K562 (cell line): Measurements from ENCODE around the gene TRPM2. TPM values are rescaled to one million over a fixed set of nuclear protein-coding genes. Genes with fewer than 3 reads are reported as not detected.

Source experiments
- ATAC-seq: fragments of 200-7000 bp; cut with Tn5 transposase; 3 replicates; pipeline ENCODE4 v1.9.1; 2020; ENCODE audit warnings: moderate library complexity
- BruUV-seq: library from RNA; stranded (reverse); fragments of 400-500 nt; replicated peaks from 2 replicates; lab custom pipeline; 2021; lab: Mats Ljungman, UMichigan
- CTCF ChIA-PET: fragments of 300-600 bp; formaldehyde crosslinking; extraction: SDS; loops from one replicate; lab custom pipeline; 2021; ENCODE audit warnings: low intra/inter-chr PET ratio; lab: Yijun Ruan, JAX
- POLR2A ChIA-PET: fragments of 300-600, 350-650 bp; sonication (Branson Sonifier 250); formaldehyde crosslinking; extraction: SDS; loops from one replicate; lab custom pipeline; 2021; ENCODE audit warnings: antibody characterized with exemption, inconsistent platforms; lab: Yijun Ruan, JAX
- DNase-seq, 4 experiments: peaks; one replicate each; pipeline versions ENCODE4 v3.0.0 to v3.0.0-alpha.2; 2011 to 2018; ENCODE audit warnings: low spot score in 3 of 4, mixed read lengths in 3 of 4; ENCODE audit errors: extremely low read depth in 1 of 4
- FAIRE-seq: peaks from 2 replicates; lab custom pipeline; 2011; peaks lifted over from hg19 to GRCh38; lab: Jason Lieb, UNC
- H2AFZ ChIP-seq: 2 replicates; pipeline ENCODE4 v1.6.0; 2011; ENCODE audit warnings: low read depth, low read length, control low read depth, inconsistent platforms
- H3K27ac ChIP-seq: fragments of 200-600 bp; 3 replicates; pipeline ENCODE4 v1.8.0; 2011; ENCODE audit warnings: low read depth, mild to moderate bottlenecking, control low read depth, inconsistent platforms, low read length, moderate library complexity, mixed read lengths; ENCODE audit errors: extremely low read depth
- H3K27me3 ChIP-seq, 2 experiments: fragments of 300-600 bp in 1 of 2; 2 replicates in 1 of 2; 3 replicates in 1 of 2; pipeline versions ENCODE4 v1.6.0 to v1.8.0; 2011; ENCODE audit warnings: inconsistent platforms in 2 of 2, low read length in 2 of 2, mild to moderate bottlenecking in 1 of 2, mixed read lengths in 1 of 2, moderate library complexity in 1 of 2; ENCODE audit not compliant: control insufficient read depth in 2 of 2, insufficient read depth in 2 of 2
- H3K36me3 ChIP-seq: fragments of 300-600 bp; 3 replicates; pipeline ENCODE4 v1.8.0; 2011; ENCODE audit warnings: mild to moderate bottlenecking, low read length, inconsistent platforms; ENCODE audit not compliant: control insufficient read depth, insufficient read depth
- H3K4me1 ChIP-seq, 2 experiments: fragments of 200-600 bp in 1 of 2; replicated peaks in 1 of 2; 2 replicates in 1 of 2; 3 replicates in 1 of 2; pipeline versions ENCODE4 v1.5.1 to v1.8.0; 2011; ENCODE audit warnings: inconsistent platforms in 2 of 2, low read length in 2 of 2, mild to moderate bottlenecking in 1 of 2, mixed read lengths in 1 of 2, moderate library complexity in 1 of 2; ENCODE audit not compliant: control insufficient read depth in 2 of 2, insufficient read depth in 2 of 2
- H3K4me2 ChIP-seq: 2 replicates; pipeline ENCODE4 v1.6.1; 2011; ENCODE audit warnings: low read length, control low read depth, inconsistent platforms, mixed read lengths; ENCODE audit not compliant: insufficient read depth
- H3K4me3 ChIP-seq: fragments of 200-600 bp; sonication (generic), shearing (Covaris generic); 2 replicates; pipeline ENCODE4 v1.5.1; 2016; ENCODE audit warnings: control low read depth, inconsistent platforms
- H3K79me2 ChIP-seq: fragments of 200-600 bp; 3 replicates; pipeline ENCODE4 v1.8.0; 2011; ENCODE audit warnings: low read length, inconsistent platforms; ENCODE audit not compliant: control insufficient read depth, insufficient read depth
- H3K9ac ChIP-seq, 2 experiments: 2 replicates each; pipeline versions ENCODE4 v1.6.0 to v1.6.1; 2011; ENCODE audit warnings: low read depth in 2 of 2, low read length in 2 of 2, control low read depth in 1 of 2, inconsistent platforms in 1 of 2, mild to moderate bottlenecking in 1 of 2, mixed read lengths in 1 of 2; ENCODE audit not compliant: insufficient read depth in 1 of 2
- H3K9me1 ChIP-seq: one replicate; pipeline ENCODE4 v1.6.0; 2011; ENCODE audit warnings: inconsistent platforms, mild to moderate bottlenecking, low read length, moderate library complexity; ENCODE audit not compliant: control insufficient read depth, insufficient read depth
- H3K9me3 ChIP-seq: replicated peaks from 2 replicates; pipeline ENCODE4 v1.5.1; 2011; ENCODE audit warnings: low read depth, low read length, inconsistent platforms; ENCODE audit not compliant: control insufficient read depth, insufficient read depth
- H4K20me1 ChIP-seq: replicated peaks from 2 replicates; pipeline ENCODE4 v1.6.1; 2011; ENCODE audit warnings: low read length, inconsistent platforms, mixed read lengths; ENCODE audit not compliant: control insufficient read depth, insufficient read depth
- ARNT ChIP-seq, 2 experiments: fragments of 450-650 bp; IDR thresholded peaks; 2 replicates each; pipeline ENCODE4 v1.6.1; 2016; ENCODE audit warnings: mild to moderate bottlenecking in 1 of 2
- CEBPG ChIP-seq, 3 experiments: fragments of 200-800 bp in 1 of 3; sonication (Bioruptor generic) in 1 of 3; sonication (generic) in 1 of 3; formaldehyde crosslinking in 1 of 3; IDR thresholded peaks in 2 of 3; conservative IDR thresholded peaks in 1 of 3; 2 replicates each; pipeline versions ENCODE4 v1.6.1 to v1.8.0; 2016 to 2022; ENCODE audit warnings: missing compliant biosample characterization in 2 of 3, missing genetic modification characterization in 2 of 3, mild to moderate bottlenecking in 1 of 3, missing genetic modification reagents in 1 of 3
- POLR2G ChIP-seq: fragments of 200-400 bp; formaldehyde crosslinking; IDR thresholded peaks from 2 replicates; pipeline ENCODE4 v1.6.1; 2017; ENCODE audit warnings: low read depth, mild to moderate bottlenecking, antibody characterized with exemption, low read length, moderate library complexity
- TAF7 ChIP-seq: fragments of 450-650 bp; IDR thresholded peaks from 2 replicates; pipeline ENCODE4 v1.6.1; 2016; ENCODE audit warnings: missing genetic modification characterization, missing compliant biosample characterization
- WGBS: fragments of 100-300 bp; shearing (Covaris generic); methylation state at CpG from one replicate; pipeline ENCODE4 v1.1.6; 2016; ENCODE audit warnings: low coverage, mixed read lengths; ENCODE audit not compliant: insufficient coverage; ENCODE audit errors: missing lambda C conversion rate; 5-methylcytosine and 5-hydroxymethylcytosine counted together
- in situ Hi-C: fragments of 300-500 bp; cut with MboI; formaldehyde crosslinking; loops from 4 replicates; pipeline ENCODE4 v1.15.0; 2018; ENCODE audit warnings: inconsistent platforms, mixed read lengths
- intact Hi-C: fragments of 100-400 bp; cut with micrococcal nuclease; formaldehyde crosslinking; loops from 2 replicates; pipeline ENCODE4 v1.14.2; 2022
- polyA plus RNA-seq, 8 experiments: library from polyadenylated mRNA; depleted of rRNA in 4 of 8; stranded (reverse) in 5 of 8; unstranded in 3 of 8; fragments of >200 nt; fragmentation: Nextera tagmentation in 2 of 8; fragmentation: Illumina TruSeq in 1 of 8; extraction: Ambion mirVana in 2 of 8; extraction: Trizol in 1 of 8; gene quantifications; 2 replicates each; pipeline versions ENCODE4 v1.2.1 to v1.2.3, GENCODE V29; 2011 to 2014; ENCODE audit warnings: inconsistent platforms in 1 of 8, missing spikeins in 1 of 8
- total RNA-seq, 7 experiments: library from RNA; depleted of rRNA in 6 of 7; stranded (reverse); fragments of >200 nt in 6 of 7; fragmentation: Illumina TruSeq in 2 of 7; extraction: Trizol in 2 of 7; gene quantifications; 2 replicates each; pipeline versions ENCODE4 v1.2.1 to v1.2.3, GENCODE V29; 2011 to 2021; ENCODE audit warnings: low replicate concordance in 1 of 7
- TF ChIP-seq, protein P1 (sequence below): fragments of 250-450 bp; sonication (Bioruptor Pico); IDR thresholded peaks from 2 replicates; pipeline ENCODE4 v1.5.0; 2022; ENCODE audit warnings: mild to moderate bottlenecking

TRPM2 gene
- total and polyA plus RNA-seq, 9 of the 15 experiments (the other 6 are each of a cell fraction or from before 2014, with no cell fraction given) = 0.33 to 2.1 (median 0.98) TPM; not detected in 2

DNA sequence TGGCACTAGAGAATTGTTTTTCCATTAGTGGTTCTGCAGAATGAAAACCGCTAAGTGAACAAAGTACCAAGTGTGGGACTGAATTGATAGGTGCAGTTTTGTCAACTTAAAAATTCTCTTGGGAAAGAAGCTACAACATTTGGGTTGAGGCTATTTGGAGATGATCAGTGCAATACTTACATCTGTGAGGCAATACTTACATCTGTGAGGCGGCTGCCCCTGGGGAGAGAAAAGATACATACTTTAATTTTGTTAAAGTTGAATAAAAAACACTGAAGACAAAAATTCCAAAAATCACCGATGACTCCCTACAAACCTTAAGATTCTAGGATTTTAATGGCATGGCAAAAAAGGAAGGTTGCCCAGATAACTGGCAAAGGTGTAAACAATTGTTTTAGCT is 16.0 kb upstream of the TRPM2 start:
- POLR2A ChIA-PET = interaction anchor here (0.9 to 2.1 kb wide), 7 partner anchors 8 to 40 kb away, joined by 3 to 11 read pairs (median 5); no protein-coding TSS in a partner anchor
- no TSS peak for BruUV-seq
- Histone ChIP-seq H3K9me1 (peaks cover 9% of the 10 kb centered on the region), H3K9ac (no peak overlapping the region), H4K20me1 (peaks cover 6% of the 10 kb centered on the region; the same call in 1 of the 2 replicates), H3K79me2 (no peaks in the 10 kb centered on the region), H3K4me3 (no peak overlapping the region), H3K4me2 (0 out of 2 replicates have a peak overlapping the region, but pooled peaks have one; percentile 98), H3K27me3 (no peaks in the 10 kb centered on the region), H3K4me1 (peaks cover 17 to 46% of the 10 kb centered on the region in 2 experiments; a peak in 4 of 5 replicates), H3K27ac (no peak overlapping the region), H3K9me3 (no peaks in the 10 kb centered on the region), H3K36me3 (peaks cover 8% of the 10 kb centered on the region; the same call in 1 of the 3 replicates), H2AFZ (no peak overlapping the region)
- DNase-seq (no peak), ATAC-seq (no peak), FAIRE-seq (no peak)
- CTCF ChIA-PET = no interaction called here
- in situ Hi-C loops = no loop called here
- WGBS = 52% methylated on average over 3 of the region's 3 CpGs
- intact Hi-C loops = no loop called here
- TF ChIP-seq TAF7 (tag) = no peak
- no peak for TF ChIP-seq ARNT (IDR thresholded peaks at IDR 0.05)
- TF ChIP-seq, protein P1, sequence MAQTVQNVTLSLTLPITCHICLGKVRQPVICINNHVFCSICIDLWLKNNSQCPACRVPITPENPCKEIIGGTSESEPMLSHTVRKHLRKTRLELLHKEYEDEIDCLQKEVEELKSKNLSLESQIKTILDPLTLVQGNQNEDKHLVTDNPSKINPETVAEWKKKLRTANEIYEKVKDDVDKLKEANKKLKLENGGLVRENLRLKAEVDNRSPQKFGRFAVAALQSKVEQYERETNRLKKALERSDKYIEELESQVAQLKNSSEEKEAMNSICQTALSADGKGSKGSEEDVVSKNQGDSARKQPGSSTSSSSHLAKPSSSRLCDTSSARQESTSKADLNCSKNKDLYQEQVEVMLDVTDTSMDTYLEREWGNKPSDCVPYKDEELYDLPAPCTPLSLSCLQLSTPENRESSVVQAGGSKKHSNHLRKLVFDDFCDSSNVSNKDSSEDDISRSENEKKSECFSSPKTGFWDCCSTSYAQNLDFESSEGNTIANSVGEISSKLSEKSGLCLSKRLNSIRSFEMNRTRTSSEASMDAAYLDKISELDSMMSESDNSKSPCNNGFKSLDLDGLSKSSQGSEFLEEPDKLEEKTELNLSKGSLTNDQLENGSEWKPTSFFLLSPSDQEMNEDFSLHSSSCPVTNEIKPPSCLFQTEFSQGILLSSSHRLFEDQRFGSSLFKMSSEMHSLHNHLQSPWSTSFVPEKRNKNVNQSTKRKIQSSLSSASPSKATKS (CRISPR knock-in tag) = no peak
- TF ChIP-seq CEBPG (CRISPR knock-in tag; IDR thresholded peaks at IDR 0.05) = no peak
- TF ChIP-seq CEBPG (tag; conservative IDR thresholded peaks at IDR 0.05 in 1 of 2, IDR thresholded peaks at IDR 0.05 in 1 of 2) = peak in 1 of 2 experiments; percentile 63; a peak in 2 of 4 replicates
- 0 out of 2 replicates have a peak, but pooled peaks have one; percentile 0 for TF ChIP-seq POLR2G
